GM18526 (cell line): ENCODE results near the gene CABYR.

Experiments
- POLR2A ChIP-seq: IDR thresholded peaks from 3 replicates; pipeline ENCODE4 v1.6.1; 2011; ENCODE audit not compliant: insufficient read length; ENCODE audit errors: extremely low read depth

CABYR gene

GRCh38 chr18:24118750-24119577 is 19.9 kb upstream of the CABYR start:
- no peak for TF ChIP-seq POLR2A

GRCh38 chr18:24120676-24121075 is 18.2 kb upstream of the CABYR start:
- no peak for TF ChIP-seq POLR2A

GRCh38 chr18:24121625-24122024 is 17.2 kb upstream of the CABYR start:
- no peak for TF ChIP-seq POLR2A

GRCh38 chr18:24126155-24126961 is 12.5 kb upstream of the CABYR start:
- no peak for TF ChIP-seq POLR2A

- no peak for TF ChIP-seq POLR2A
Measured at GRCh38 chr18:24127735-24128134, 11.1 kb upstream of the CABYR start.

GRCh38 chr18:24128700-24129099 is 10.2 kb upstream of the CABYR start:
- TF ChIP-seq POLR2A: no peak

GRCh38 chr18:24130494-24130893 is 8.4 kb upstream of the CABYR start:
- TF ChIP-seq POLR2A: no peak

- no peak for TF ChIP-seq POLR2A
Measured at GRCh38 chr18:24136967-24137373, 1.9 kb upstream of the CABYR start.

GRCh38 chr18:24138409-24138788 is 463 bp upstream of the CABYR start:
- TF ChIP-seq POLR2A: no peak

GRCh38 chr18:24140697-24141096 is 1.8 kb downstream of the CABYR start:
- TF ChIP-seq POLR2A: no peak

GRCh38 chr18:24142376-24142775 is 3.5 kb downstream of the CABYR start:
- TF ChIP-seq POLR2A: no peak

- no peak for TF ChIP-seq POLR2A
Measured at GRCh38 chr18:24153397-24153796, 14.5 kb downstream of the CABYR start.

- no peak for TF ChIP-seq POLR2A
Measured at GRCh38 chr18:24157855-24158254, 19.0 kb downstream of the CABYR start.

- TF ChIP-seq POLR2A: no peak
Measured at GRCh38 chr18:24160086-24160485, 21.2 kb downstream of the CABYR start.

GRCh38 chr18:24161304-24161703 is 22.4 kb downstream of the CABYR start:
- no peak for TF ChIP-seq POLR2A

- no peak for TF ChIP-seq POLR2A
Measured at GRCh38 chr18:24168496-24168895, 29.6 kb downstream of the CABYR start.

- no peak for TF ChIP-seq POLR2A
Measured at GRCh38 chr18:24170360-24170759, 31.5 kb downstream of the CABYR start.

- TF ChIP-seq POLR2A: no peak
Measured at GRCh38 chr18:24173997-24174396, 35.1 kb downstream of the CABYR start.
